ENCODE results near the gene TRIM25. TPM values are rescaled to one million over a fixed set of nuclear protein-coding genes. Genes with fewer than 3 reads are reported as not detected.

TRIM25 gene
- total RNA-seq, 1 donor from 2014 or later: 25.6 TPM

- Mint-ChIP-seq H3K9me3 (peaks cover 10% of the 10 kb centered on the region), H3K4me1 (peaks cover 12% of the 10 kb centered on the region), H3K4me3 (no peak overlapping the region), H3K27me3 (ENCODE audit: low read depth) (no peaks in the 10 kb centered on the region), H3K36me3 (ENCODE audit: low read depth) (peaks cover 9% of the 10 kb centered on the region), H3K27ac (ENCODE audit: unreplicated experiment) (no peak overlapping the region)
- no peak for TF ChIP-seq CTCF (conservative IDR thresholded peaks at IDR 0.05)
- no peak for DNase-seq (ENCODE audit: low read depth, low spot score)
These were observed 32.1 kb downstream of the TRIM25 start for GRCh38 chr17:56881685-56882295.

GRCh38 chr17:56880571-56880970 is 33.3 kb downstream of the TRIM25 start:
- no peak overlapping the region for H3K27ac Mint-ChIP-seq (ENCODE audit: unreplicated experiment)

GRCh38 chr17:56880133-56880532 is 33.7 kb downstream of the TRIM25 start:
- H3K4me1 Mint-ChIP-seq: peaks cover 8% of the 10 kb centered on the region
- H3K27ac Mint-ChIP-seq (ENCODE audit: unreplicated experiment): no peak overlapping the region
- no peak for DNase-seq (ENCODE audit: low read depth, low spot score)
- H3K9me3 Mint-ChIP-seq: peaks cover 7% of the 10 kb centered on the region
- H3K36me3 Mint-ChIP-seq (ENCODE audit: low read depth): peaks cover under 1% of the 10 kb centered on the region
- no peaks in the 10 kb centered on the region for H3K27me3 Mint-ChIP-seq (ENCODE audit: low read depth)
- no peak for TF ChIP-seq CTCF (conservative IDR thresholded peaks at IDR 0.05)
- no peak overlapping the region for H3K4me3 Mint-ChIP-seq

More at GRCh38 chr17:56880571-56880970, 33.3 kb downstream of the TRIM25 start:
- no peaks in the 10 kb centered on the region for H3K27me3 Mint-ChIP-seq (ENCODE audit: low read depth)
- H3K9me3 Mint-ChIP-seq: peaks cover 7% of the 10 kb centered on the region
- TF ChIP-seq CTCF (conservative IDR thresholded peaks at IDR 0.05): no peak
- no peak for DNase-seq (ENCODE audit: low read depth, low spot score)
- peaks cover 3% of the 10 kb centered on the region for H3K36me3 Mint-ChIP-seq (ENCODE audit: low read depth)
- H3K4me3 Mint-ChIP-seq: no peak overlapping the region
- peaks cover 12% of the 10 kb centered on the region for H3K4me1 Mint-ChIP-seq

- Mint-ChIP-seq H3K27ac (ENCODE audit: unreplicated experiment) (no peak overlapping the region), H3K4me1 (no peaks in the 10 kb centered on the region), H3K4me3 (no peak overlapping the region), H3K27me3 (ENCODE audit: low read depth) (no peaks in the 10 kb centered on the region), H3K9me3 (peaks cover 7% of the 10 kb centered on the region), H3K36me3 (ENCODE audit: low read depth) (no peaks in the 10 kb centered on the region)
- TF ChIP-seq CTCF (conservative IDR thresholded peaks at IDR 0.05): no peak
- no peak for DNase-seq (ENCODE audit: low read depth, low spot score)
These were observed 34.6 kb downstream of the TRIM25 start for GRCh38 chr17:56879280-56879679.

- Mint-ChIP-seq H3K36me3 (ENCODE audit: low read depth) (no peaks in the 10 kb centered on the region), H3K27me3 (ENCODE audit: low read depth) (no peaks in the 10 kb centered on the region), H3K9me3 (peaks cover 7% of the 10 kb centered on the region), H3K4me3 (no peak overlapping the region), H3K27ac (ENCODE audit: unreplicated experiment) (no peak overlapping the region), H3K4me1 (no peaks in the 10 kb centered on the region)
- DNase-seq (ENCODE audit: low read depth, low spot score): no peak
- no peak for TF ChIP-seq CTCF (conservative IDR thresholded peaks at IDR 0.05)
These were observed 37.1 kb downstream of the TRIM25 start for GRCh38 chr17:56876766-56877179.

Measured in neural crest cell (in vitro differentiated cells).